Keratinocyte (primary cell): ENCODE results near the gene FBP1.

Source experiments
- CTCF ChIP-seq, 3 experiments: IDR thresholded peaks in 1 of 3; conservative IDR thresholded peaks in 1 of 3; optimal IDR thresholded peaks in 1 of 3; 2 replicates in 2 of 3; 3 replicates in 1 of 3; pipeline versions ENCODE3 to v1.5.1; 2011; ENCODE audit warnings: low read length in 3 of 3, mild to moderate bottlenecking in 3 of 3, moderate library complexity in 2 of 3, control low read depth in 1 of 3, inconsistent platforms in 1 of 3; ENCODE audit not compliant: insufficient read depth in 2 of 3; ENCODE audit errors: extremely low read depth in 1 of 3
- EZH2 ChIP-seq: IDR thresholded peaks from one replicate; pipeline ENCODE4 v1.6.1; 2012; ENCODE audit warnings: inconsistent platforms, mild to moderate bottlenecking, low read length, moderate library complexity

- no peak for TF ChIP-seq CTCF (optimal IDR thresholded peaks at IDR 0.05 in 1 of 3, IDR thresholded peaks at IDR 0.05 in 1 of 3, conservative IDR thresholded peaks at IDR 0.05 in 1 of 3; ENCODE audit: extremely low read depth in 1 of 3, insufficient read depth in 2 of 3, low read length in 3 of 3)
- TF ChIP-seq EZH2, result no peak
Observed at GRCh38 chr9:94622087-94622800, 17.1 kb downstream of the FBP1 start.
